Suprapubic skin (tissue), 4 donors: ENCODE results near the gene RASA3. TPM values are rescaled to one million over a fixed set of nuclear protein-coding genes. Genes with fewer than 3 reads are reported as not detected.

Source experiments
- DNase-seq, 2 donors: peaks; one replicate each; pipeline ENCODE4 v3.0.0-alpha.2; 2019; ENCODE audit warnings: low spot score in 2 of 2
- H3K27ac ChIP-seq: fragments of 200-600 bp; sonication (generic); one replicate; pipeline ENCODE4 v1.5.1; 2019
- H3K27me3 ChIP-seq: fragments of 200-600 bp; sonication (generic); one replicate; pipeline ENCODE4 v1.5.1; 2019
- H3K36me3 ChIP-seq: fragments of 200-600 bp; sonication (generic); one replicate; pipeline ENCODE4 v1.5.1; 2019
- H3K4me1 ChIP-seq: fragments of 200-600 bp; sonication (generic); one replicate; pipeline ENCODE4 v1.5.1; 2019
- H3K4me3 ChIP-seq: fragments of 200-600 bp; sonication (generic); one replicate; pipeline ENCODE4 v1.5.1; 2019; ENCODE audit warnings: mild to moderate bottlenecking
- H3K9me3 ChIP-seq: fragments of 200-600 bp; sonication (generic); one replicate; pipeline ENCODE4 v1.5.1; 2019
- CTCF ChIP-seq, 2 donors: fragments of 200-600 bp in 1 of 2; fragments of 450-650 bp in 1 of 2; sonication (generic) in 1 of 2; IDR thresholded peaks; one replicate each; pipeline ENCODE4 v1.5.1; 2016 to 2019; ENCODE audit warnings: antibody characterized with exemption in 2 of 2, mild to moderate bottlenecking in 1 of 2, moderate library complexity in 1 of 2
- EP300 ChIP-seq: sonication (generic); formaldehyde crosslinking; IDR thresholded peaks from one replicate; pipeline ENCODE4 v1.6.1; 2017; ENCODE audit warnings: antibody characterized with exemption
- POLR2A ChIP-seq, 2 donors: fragments of 450-650 bp; IDR thresholded peaks; one replicate each; pipeline ENCODE4 v1.6.1; 2017; ENCODE audit warnings: antibody characterized with exemption in 2 of 2, mild to moderate bottlenecking in 2 of 2, moderate library complexity in 2 of 2
- POLR2AphosphoS5 ChIP-seq, 3 donors: sonication (generic); formaldehyde crosslinking; IDR thresholded peaks; one replicate each; pipeline ENCODE4 v1.6.1; 2017; ENCODE audit warnings: antibody characterized with exemption in 3 of 3
- WGBS: methylation state at CpG from one replicate; pipeline ENCODE4 v1.1.5; 2018; 5-methylcytosine and 5-hydroxymethylcytosine counted together
- total RNA-seq, 4 donors: library from RNA; depleted of rRNA; stranded (reverse); fragments of >200 nt; gene quantifications; one replicate each; pipeline ENCODE4 v1.1.0, GENCODE V29; 2016

Gene RASA3
- total RNA-seq, 4 donors from 2014 or later: 15.3 to 37.1 (median 16.4) TPM

GRCh38 chr13:114142137-114142550 lies 9.7 kb upstream of the RASA3 start:
- no peaks in the 10 kb centered on the region for H3K36me3 ChIP-seq
- TF ChIP-seq POLR2A (IDR thresholded peaks at IDR 0.05) (no peak), POLR2AphosphoS5 (IDR thresholded peaks at IDR 0.05) (no peak), EP300 (no peak), CTCF (IDR thresholded peaks at IDR 0.05) (no peak)
- H3K27me3 ChIP-seq: no peaks in the 10 kb centered on the region
- H3K4me1 ChIP-seq: peaks cover 29% of the 10 kb centered on the region
- no peak overlapping the region for H3K27ac ChIP-seq
- 84% methylated on average over 6 of the region's 6 CpGs for WGBS
- no peak overlapping the region for H3K4me3 ChIP-seq
- no peaks in the 10 kb centered on the region for H3K9me3 ChIP-seq
- DNase-seq: no peak

GRCh38 chr13:114141261-114141996 lies 9.0 kb upstream of the RASA3 start:
- Histone ChIP-seq H3K36me3 (no peaks in the 10 kb centered on the region), H3K9me3 (no peaks in the 10 kb centered on the region), H3K4me3 (no peak overlapping the region), H3K27ac (no peak overlapping the region), H3K4me1 (peaks cover 29% of the 10 kb centered on the region), H3K27me3 (no peaks in the 10 kb centered on the region)
- TF ChIP-seq EP300 (no peak), CTCF (IDR thresholded peaks at IDR 0.05) (no peak), POLR2AphosphoS5 (IDR thresholded peaks at IDR 0.05) (no peak), POLR2A (IDR thresholded peaks at IDR 0.05) (no peak)
- 81% methylated on average over 15 of the region's 15 CpGs for WGBS
- no peak for DNase-seq

GRCh38 chr13:114140906-114141250 lies 8.5 kb upstream of the RASA3 start:
- TF ChIP-seq POLR2AphosphoS5 (IDR thresholded peaks at IDR 0.05) (no peak), EP300 (no peak), CTCF (IDR thresholded peaks at IDR 0.05) (no peak), POLR2A (IDR thresholded peaks at IDR 0.05) (no peak)
- Histone ChIP-seq H3K4me3 (no peak overlapping the region), H3K4me1 (peaks cover 29% of the 10 kb centered on the region), H3K27me3 (no peaks in the 10 kb centered on the region), H3K27ac (no peak overlapping the region), H3K36me3 (no peaks in the 10 kb centered on the region), H3K9me3 (no peaks in the 10 kb centered on the region)
- WGBS: 44% methylated on average over 10 of the region's 10 CpGs
- no peak for DNase-seq

GRCh38 chr13:114140131-114140905 lies 7.9 kb upstream of the RASA3 start:
- 40% methylated on average over 22 of the region's 25 CpGs for WGBS
- Histone ChIP-seq H3K4me3 (no peak overlapping the region), H3K36me3 (no peaks in the 10 kb centered on the region), H3K27me3 (no peaks in the 10 kb centered on the region), H3K4me1 (peaks cover 29% of the 10 kb centered on the region), H3K27ac (no peak overlapping the region), H3K9me3 (no peaks in the 10 kb centered on the region)
- TF ChIP-seq POLR2AphosphoS5 (IDR thresholded peaks at IDR 0.05): no peak
- no peak for TF ChIP-seq CTCF (IDR thresholded peaks at IDR 0.05)
- TF ChIP-seq POLR2A (IDR thresholded peaks at IDR 0.05): no peak
- DNase-seq: no peak

GRCh38 chr13:114136576-114136975 lies 4.2 kb upstream of the RASA3 start:
- Histone ChIP-seq H3K36me3 (no peaks in the 10 kb centered on the region), H3K27me3 (no peaks in the 10 kb centered on the region), H3K9me3 (no peaks in the 10 kb centered on the region), H3K27ac (no peak overlapping the region), H3K4me3 (no peak overlapping the region), H3K4me1 (peaks cover 19% of the 10 kb centered on the region)
- 88% methylated on average over 7 of the region's 7 CpGs for WGBS
- no peak for DNase-seq
- TF ChIP-seq CTCF (IDR thresholded peaks at IDR 0.05) (no peak), POLR2AphosphoS5 (IDR thresholded peaks at IDR 0.05) (no peak), POLR2A (IDR thresholded peaks at IDR 0.05) (no peak), EP300 (no peak)
